Endodermal cell (in vitro differentiated cells): ENCODE results near the gene ILF3. TPM values are rescaled to one million over a fixed set of nuclear protein-coding genes. Genes with fewer than 3 reads are reported as not detected.

Experiments used
- DNase-seq: peaks from one replicate; pipeline ENCODE4 v3.0.0-alpha.2; 2017
- H3K27ac ChIP-seq: 2 replicates; pipeline ENCODE4 v1.5.1; 2013; ENCODE audit warnings: mild to moderate bottlenecking, low read depth, low read length, moderate library complexity
- H3K27me3 ChIP-seq: 2 replicates; pipeline ENCODE4 v1.6.1; 2013; ENCODE audit warnings: mild to moderate bottlenecking, low read length, moderate library complexity; ENCODE audit not compliant: insufficient read depth, control insufficient read depth, poor library complexity, severe bottlenecking
- H3K36me3 ChIP-seq: 2 replicates; pipeline ENCODE4 v1.7.0; 2013; ENCODE audit warnings: mild to moderate bottlenecking, low read length, moderate library complexity; ENCODE audit not compliant: control insufficient read depth, insufficient read depth
- H3K4me1 ChIP-seq: one replicate; pipeline ENCODE4 v1.7.0; 2013; ENCODE audit warnings: low read length; ENCODE audit not compliant: control insufficient read depth, insufficient read depth
- H3K4me3 ChIP-seq: 2 replicates; pipeline ENCODE4 v1.5.1; 2013; ENCODE audit warnings: mild to moderate bottlenecking, low read length, moderate library complexity
- H3K9ac ChIP-seq: 2 replicates; pipeline ENCODE4 v1.6.1; 2013; ENCODE audit warnings: mild to moderate bottlenecking, low read length, moderate library complexity; ENCODE audit not compliant: poor library complexity, severe bottlenecking; ENCODE audit errors: extremely low read depth
- H3K9me3 ChIP-seq: 2 replicates; pipeline ENCODE4 v1.6.1; 2013; ENCODE audit warnings: mild to moderate bottlenecking, low read length, moderate library complexity; ENCODE audit not compliant: control insufficient read depth
- H3K27ac Mint-ChIP-seq: 2 replicates; pipeline ENCODE4 v1.8.0; 2020; ENCODE audit warnings: mixed read lengths
- H3K27me3 Mint-ChIP-seq: 2 replicates; pipeline ENCODE4 v1.8.0; 2021; ENCODE audit warnings: mild to moderate bottlenecking, mixed read lengths; ENCODE audit not compliant: insufficient read depth
- H3K36me3 Mint-ChIP-seq: 2 replicates; pipeline ENCODE4 v1.8.0; 2020; ENCODE audit warnings: low read depth, mixed read lengths
- H3K4me1 Mint-ChIP-seq: 2 replicates; pipeline ENCODE4 v1.8.0; 2020; ENCODE audit warnings: mixed read lengths
- H3K4me3 Mint-ChIP-seq: 2 replicates; pipeline ENCODE4 v1.8.0; 2020; ENCODE audit warnings: mild to moderate bottlenecking, moderate library complexity, mixed read lengths
- H3K9me3 Mint-ChIP-seq: 2 replicates; pipeline ENCODE4 v1.8.0; 2020; ENCODE audit warnings: mild to moderate bottlenecking, mixed read lengths
- WGBS, 2 experiments: methylation state at CpG; one replicate each; pipeline versions ENCODE4 v1.1.5 to v1.1.7; 2013; ENCODE audit warnings: missing lambda C conversion rate in 2 of 2, mixed read lengths in 1 of 2; ENCODE audit not compliant: insufficient coverage in 1 of 2, insufficient read length in 1 of 2; 5-methylcytosine and 5-hydroxymethylcytosine counted together
- total RNA-seq, 2 donors: library from RNA; stranded (reverse); fragmentation: NEBNext Ultra II Directional in 1 of 2; extraction: Animal tissue kit (Norgen Biotek cat#: 25700) in 1 of 2; gene quantifications; 2 replicates in 1 of 2; 3 replicates in 1 of 2; pipeline ENCODE4 v1.2.1, GENCODE V29; 2021
- TF ChIP-seq, protein P1 (sequence below): fragments of 200-600 bp; sonication (generic); conservative IDR thresholded peaks from 2 replicates; pipeline ENCODE4 v1.5.0; 2021; ENCODE audit warnings: antibody characterized with exemption, mild to moderate bottlenecking

ILF3 gene
- total RNA-seq, 2 donors from 2014 or later, result 625 to 629 TPM

DNA sequence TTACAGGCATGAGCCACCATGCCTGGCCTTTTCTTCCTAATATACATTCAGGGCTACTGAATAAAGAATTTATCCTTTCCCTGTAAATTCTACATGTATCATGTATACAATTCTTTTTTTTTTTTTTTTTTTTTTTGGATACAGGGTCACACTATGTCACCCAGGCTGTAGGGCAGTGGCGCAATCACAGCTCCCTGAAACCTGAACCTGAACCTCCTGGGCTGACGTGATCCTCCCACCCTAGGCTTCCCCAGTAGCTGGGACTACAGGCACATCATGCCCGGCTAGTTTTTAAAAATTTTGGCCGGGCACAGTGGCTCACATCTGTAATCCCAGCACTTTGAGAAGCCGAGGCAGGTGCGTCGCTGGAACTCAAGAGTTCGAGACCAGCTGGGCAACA is 35.3 kb upstream of the ILF3 start:
- DNase-seq, result no peak
- Histone ChIP-seq H3K9ac (no peak overlapping the region), H3K4me3 (no peak overlapping the region), H3K9me3 (no peaks in the 10 kb centered on the region), H3K36me3 (no peaks in the 10 kb centered on the region), H3K27me3 (no peaks in the 10 kb centered on the region), H3K27ac (no peak overlapping the region), H3K4me1 (no peaks in the 10 kb centered on the region)
- Mint-ChIP-seq H3K4me1 (peaks cover 11% of the 10 kb centered on the region), H3K9me3 (peaks cover 2% of the 10 kb centered on the region), H3K27ac (no peak overlapping the region), H3K4me3 (no peak overlapping the region), H3K36me3 (peaks cover 5% of the 10 kb centered on the region), H3K27me3 (no peaks in the 10 kb centered on the region)
- WGBS, 2 experiments, result 92 to 95% methylated on average over 8 of the region's 8 CpGs
- TF ChIP-seq, protein P1, sequence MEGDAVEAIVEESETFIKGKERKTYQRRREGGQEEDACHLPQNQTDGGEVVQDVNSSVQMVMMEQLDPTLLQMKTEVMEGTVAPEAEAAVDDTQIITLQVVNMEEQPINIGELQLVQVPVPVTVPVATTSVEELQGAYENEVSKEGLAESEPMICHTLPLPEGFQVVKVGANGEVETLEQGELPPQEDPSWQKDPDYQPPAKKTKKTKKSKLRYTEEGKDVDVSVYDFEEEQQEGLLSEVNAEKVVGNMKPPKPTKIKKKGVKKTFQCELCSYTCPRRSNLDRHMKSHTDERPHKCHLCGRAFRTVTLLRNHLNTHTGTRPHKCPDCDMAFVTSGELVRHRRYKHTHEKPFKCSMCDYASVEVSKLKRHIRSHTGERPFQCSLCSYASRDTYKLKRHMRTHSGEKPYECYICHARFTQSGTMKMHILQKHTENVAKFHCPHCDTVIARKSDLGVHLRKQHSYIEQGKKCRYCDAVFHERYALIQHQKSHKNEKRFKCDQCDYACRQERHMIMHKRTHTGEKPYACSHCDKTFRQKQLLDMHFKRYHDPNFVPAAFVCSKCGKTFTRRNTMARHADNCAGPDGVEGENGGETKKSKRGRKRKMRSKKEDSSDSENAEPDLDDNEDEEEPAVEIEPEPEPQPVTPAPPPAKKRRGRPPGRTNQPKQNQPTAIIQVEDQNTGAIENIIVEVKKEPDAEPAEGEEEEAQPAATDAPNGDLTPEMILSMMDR, result no peak

GRCh38 chr19:10620786-10621185 is 33.4 kb upstream of the ILF3 start:
- no peaks in the 10 kb centered on the region for H3K27me3 Mint-ChIP-seq
- no peaks in the 10 kb centered on the region for H3K4me1 ChIP-seq
- H3K27ac ChIP-seq, result no peak overlapping the region
- H3K27me3 ChIP-seq, result no peaks in the 10 kb centered on the region
- no peak overlapping the region for H3K9ac ChIP-seq
- TF ChIP-seq, protein P1, result no peak
- no peaks in the 10 kb centered on the region for H3K9me3 Mint-ChIP-seq
- DNase-seq, result no peak
- WGBS, 2 experiments, result 95 to 98% methylated on average over 4 of the region's 4 CpGs
- H3K4me3 ChIP-seq, result no peak overlapping the region
- H3K36me3 ChIP-seq, result no peaks in the 10 kb centered on the region
- peaks cover 13% of the 10 kb centered on the region for H3K4me1 Mint-ChIP-seq
- peak overlapping the region; percentile 12 for H3K27ac Mint-ChIP-seq
- H3K36me3 Mint-ChIP-seq, result no peaks in the 10 kb centered on the region
- no peak overlapping the region for H3K4me3 Mint-ChIP-seq
- no peaks in the 10 kb centered on the region for H3K9me3 ChIP-seq

DNA sequence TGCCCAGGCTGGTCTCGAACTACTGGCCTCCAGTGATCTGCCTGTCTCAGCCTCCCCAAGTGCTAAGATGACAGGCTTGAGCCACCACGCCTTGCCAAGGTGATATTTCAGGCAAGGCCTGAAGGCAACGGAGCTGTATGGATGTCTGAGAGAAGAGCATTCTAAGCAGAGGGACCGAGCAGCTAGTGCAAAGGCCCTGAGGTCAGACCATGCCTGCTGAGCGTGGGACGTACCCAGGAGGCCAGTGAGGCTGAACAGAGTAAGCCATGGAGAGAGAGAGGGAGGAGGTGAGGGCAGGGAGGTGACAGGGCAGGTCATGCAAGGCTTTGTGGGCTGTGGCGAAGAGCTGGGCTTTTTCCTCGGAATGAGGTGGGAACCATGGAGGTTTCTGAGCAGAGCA is 32.2 kb upstream of the ILF3 start:
- H3K4me3 ChIP-seq, result no peak overlapping the region
- H3K36me3 Mint-ChIP-seq, result no peaks in the 10 kb centered on the region
- 94 to 95% methylated on average over 6 to 8 of the region's 8 CpGs for WGBS, 2 experiments
- H3K9ac ChIP-seq, result no peak overlapping the region
- H3K36me3 ChIP-seq, result no peaks in the 10 kb centered on the region
- no peaks in the 10 kb centered on the region for H3K9me3 ChIP-seq
- H3K27ac ChIP-seq, result no peak overlapping the region
- DNase-seq, result no peak
- H3K4me1 Mint-ChIP-seq, result peaks cover 17% of the 10 kb centered on the region
- H3K27me3 Mint-ChIP-seq, result no peaks in the 10 kb centered on the region
- no peaks in the 10 kb centered on the region for H3K9me3 Mint-ChIP-seq
- TF ChIP-seq, protein P1, result no peak
- no peak overlapping the region for H3K27ac Mint-ChIP-seq
- H3K4me1 ChIP-seq, result no peaks in the 10 kb centered on the region
- H3K4me3 Mint-ChIP-seq, result no peak overlapping the region
- H3K27me3 ChIP-seq, result no peaks in the 10 kb centered on the region
